ENCODE data around the gene APOM. TPM values are rescaled to one million over a fixed set of nuclear protein-coding genes. Genes with fewer than 3 reads are reported as not detected.
A peak's percentile ranks its signal among the peaks of the same experiment; 100 is the strongest.

APOM gene
- total RNA-seq, 1 donor from 2014 or later = 1.8 TPM

- TF ChIP-seq CTCF (IDR thresholded peaks at IDR 0.05; ENCODE audit: insufficient read depth, low read length, poor library complexity, severe bottlenecking) = no peak
- DNase-seq (ENCODE audit: low read depth) = no peak
- Histone ChIP-seq H3K27me3 (ENCODE audit: control insufficient read depth, insufficient read depth, low read length) (no peaks in the 10 kb centered on the region), H3K4me3 (ENCODE audit: low read depth, low read length) (no peak within 1 kb of the TSS), H3K36me3 (ENCODE audit: control insufficient read depth, insufficient read depth, low read length) (no peaks in the 10 kb centered on the region)
These were observed 40.8 kb upstream of the APOM start, which contains the start of gene AIF1 for GRCh38 chr6:31614684-31615578. Gene AIF1 (plus strand): TSS chr6:31615234. CDS start chr6:31615330, 96 bp downstream.

GRCh38 chr6:31615748-31616147, 39.9 kb upstream of the APOM start:
- DNase-seq (ENCODE audit: low read depth) = no peak
- Histone ChIP-seq H3K36me3 (ENCODE audit: control insufficient read depth, insufficient read depth, low read length) (no peaks in the 10 kb centered on the region), H3K4me3 (ENCODE audit: low read depth, low read length) (no peak overlapping the region), H3K27me3 (ENCODE audit: control insufficient read depth, insufficient read depth, low read length) (no peaks in the 10 kb centered on the region)
- no peak for TF ChIP-seq CTCF (IDR thresholded peaks at IDR 0.05; ENCODE audit: insufficient read depth, low read length, poor library complexity, severe bottlenecking)

GRCh38 chr6:31617010-31617409, 38.7 kb upstream of the APOM start:
- DNase-seq (ENCODE audit: low read depth) = no peak
- Histone ChIP-seq H3K27me3 (ENCODE audit: control insufficient read depth, insufficient read depth, low read length) (no peaks in the 10 kb centered on the region), H3K4me3 (ENCODE audit: low read depth, low read length) (no peak overlapping the region), H3K36me3 (ENCODE audit: control insufficient read depth, insufficient read depth, low read length) (no peaks in the 10 kb centered on the region)
- TF ChIP-seq CTCF (IDR thresholded peaks at IDR 0.05; ENCODE audit: insufficient read depth, low read length, poor library complexity, severe bottlenecking) = no peak

GRCh38 chr6:31619805-31620585, 35.7 kb upstream of the APOM start:
- H3K4me3 ChIP-seq (ENCODE audit: low read depth, low read length) = peak overlapping the region; percentile 84
- H3K36me3 ChIP-seq (ENCODE audit: control insufficient read depth, insufficient read depth, low read length) = peaks cover 2% of the 10 kb centered on the region
- no peaks in the 10 kb centered on the region for H3K27me3 ChIP-seq (ENCODE audit: control insufficient read depth, insufficient read depth, low read length)
- DNase-seq (ENCODE audit: low read depth) = peak; percentile 93
- TF ChIP-seq CTCF (IDR thresholded peaks at IDR 0.05; ENCODE audit: insufficient read depth, low read length, poor library complexity, severe bottlenecking) = no peak

- TF ChIP-seq CTCF (IDR thresholded peaks at IDR 0.05; ENCODE audit: insufficient read depth, low read length, poor library complexity, severe bottlenecking) = no peak
- peak within 1 kb of the TSS; percentile 100 for H3K4me3 ChIP-seq (ENCODE audit: low read depth, low read length)
- peaks cover 6% of the 10 kb centered on the region for H3K36me3 ChIP-seq (ENCODE audit: control insufficient read depth, insufficient read depth, low read length)
- no peak for DNase-seq (ENCODE audit: low read depth)
- no peaks in the 10 kb centered on the region for H3K27me3 ChIP-seq (ENCODE audit: control insufficient read depth, insufficient read depth, low read length)
These were observed 34.9 kb upstream of the APOM start, which contains the start of gene PRRC2A for GRCh38 chr6:31620586-31621319. Gene PRRC2A (plus strand): TSS chr6:31620715. CDS start chr6:31622790, 2,075 bp downstream.
